ENCODE measurements around the gene TLE1. TPM values are rescaled to one million over a fixed set of nuclear protein-coding genes. Genes with fewer than 3 reads are reported as not detected.

TLE1 gene
- total and polyA plus RNA-seq, 9 donors: 25.8 to 58.1 (median 41.1) TPM

- peak in 1 of 5 donors; percentile 40 for DNase-seq
- no peaks in the 10 kb centered on the region for H3K27me3 ChIP-seq
- 91 to 93% (median 92%) methylated on average over 10 of the region's 10 CpGs for WGBS, 3 donors
- H3K4me3 ChIP-seq: no peak overlapping the region
- peaks cover 4% of the 10 kb centered on the region for H3K4me1 ChIP-seq (ENCODE audit: insufficient read depth)
- TF ChIP-seq EP300 (IDR thresholded peaks at IDR 0.05) (no peak), CTCF (IDR thresholded peaks at IDR 0.05) (no peak), POLR2A (IDR thresholded peaks at IDR 0.05) (no peak)
- intact Hi-C loops (cut with DNase I): no loop called here
- no peaks in the 10 kb centered on the region for H3K36me3 ChIP-seq
- no peaks in the 10 kb centered on the region for H3K9me3 ChIP-seq
- no peak overlapping the region for H3K27ac ChIP-seq
These were observed 126.9 kb downstream of the TLE1 start for GRCh38 chr9:81562231-81563019.

GRCh38 chr9:81560851-81561732, 128.3 kb downstream of the TLE1 start:
- H3K4me1 ChIP-seq (ENCODE audit: insufficient read depth): peaks cover 4% of the 10 kb centered on the region
- H3K4me3 ChIP-seq: no peak overlapping the region
- intact Hi-C loops (cut with DNase I): no loop called here
- no peaks in the 10 kb centered on the region for H3K36me3 ChIP-seq
- H3K9me3 ChIP-seq: no peaks in the 10 kb centered on the region
- no peak overlapping the region for H3K27ac ChIP-seq
- no peaks in the 10 kb centered on the region for H3K27me3 ChIP-seq
- no peak for DNase-seq
- 74 to 78% (median 78%) methylated on average over 13 of the region's 13 CpGs for WGBS, 3 donors
- TF ChIP-seq CTCF (IDR thresholded peaks at IDR 0.05) (no peak), EP300 (IDR thresholded peaks at IDR 0.05) (no peak)

- H3K4me1 ChIP-seq (ENCODE audit: insufficient read depth): peaks cover 4% of the 10 kb centered on the region
- H3K27ac ChIP-seq: no peak overlapping the region
- WGBS, 3 donors: 16 to 41% (median 29%) methylated on average over 4 of the region's 4 CpGs
- intact Hi-C loops (cut with DNase I): loop anchor here in 1 of 4 donors (10.0 kb wide), 1 partner anchor 55 kb away; no protein-coding TSS in a partner anchor
- no peaks in the 10 kb centered on the region for H3K9me3 ChIP-seq
- no peaks in the 10 kb centered on the region for H3K36me3 ChIP-seq
- H3K27me3 ChIP-seq: no peaks in the 10 kb centered on the region
- DNase-seq: no peak
- no peak for TF ChIP-seq CTCF (IDR thresholded peaks at IDR 0.05)
- no peak for TF ChIP-seq EP300 (IDR thresholded peaks at IDR 0.05)
- no peak for TF ChIP-seq POLR2A (IDR thresholded peaks at IDR 0.05)
- H3K4me3 ChIP-seq: no peak overlapping the region
These were observed 129.6 kb downstream of the TLE1 start for GRCh38 chr9:81559709-81560108.

- DNase-seq: no peak
- no peak for TF ChIP-seq CTCF (IDR thresholded peaks at IDR 0.05)
- no peak for TF ChIP-seq POLR2A (IDR thresholded peaks at IDR 0.05)
- TF ChIP-seq EP300 (IDR thresholded peaks at IDR 0.05): no peak
- 96% methylated on average over 4 of the region's 4 CpGs for WGBS, 3 donors
- Histone ChIP-seq H3K9me3 (no peaks in the 10 kb centered on the region), H3K4me1 (ENCODE audit: insufficient read depth) (peaks cover 4% of the 10 kb centered on the region), H3K36me3 (no peaks in the 10 kb centered on the region), H3K27ac (no peak overlapping the region), H3K27me3 (no peaks in the 10 kb centered on the region), H3K4me3 (no peak overlapping the region)
- intact Hi-C loops (cut with DNase I): loop anchor here in 1 of 4 donors (10.0 kb wide), 1 partner anchor 56 kb away; no protein-coding TSS in a partner anchor
These were observed 130.2 kb downstream of the TLE1 start for GRCh38 chr9:81559197-81559596.
